Stomach smooth muscle (tissue), 2 donors: ENCODE measurements around the gene HMGCS2.

Experiments
- H3K27ac ChIP-seq: one replicate; pipeline ENCODE4 v1.7.0; 2013; ENCODE audit warnings: mild to moderate bottlenecking, low read length, inconsistent platforms
- H3K27me3 ChIP-seq, 2 donors: one replicate each; pipeline ENCODE4 v1.7.0; 2013; ENCODE audit warnings: low read length in 2 of 2; ENCODE audit not compliant: insufficient read depth in 2 of 2, control insufficient read depth in 1 of 2
- H3K36me3 ChIP-seq, 2 donors: one replicate each; pipeline ENCODE4 v1.7.0; 2013; ENCODE audit warnings: low read length in 2 of 2; ENCODE audit not compliant: control insufficient read depth in 2 of 2, insufficient read depth in 2 of 2
- H3K4me1 ChIP-seq: one replicate; pipeline ENCODE4 v1.7.0; 2013; ENCODE audit warnings: low read length; ENCODE audit not compliant: control insufficient read depth, insufficient read depth
- H3K4me3 ChIP-seq, 2 donors: one replicate each; pipeline ENCODE4 v1.7.0; 2013; ENCODE audit warnings: low read length in 2 of 2
- H3K9ac ChIP-seq, 2 donors: one replicate each; pipeline ENCODE4 v1.7.0; 2013; ENCODE audit warnings: low read length in 2 of 2, mild to moderate bottlenecking in 1 of 2
- H3K9me3 ChIP-seq, 2 donors: one replicate each; pipeline ENCODE4 v1.7.0; 2013; ENCODE audit warnings: low read length in 2 of 2; ENCODE audit not compliant: control insufficient read depth in 2 of 2
- donor health status: healthy.
- donor health status: Pancreatic carcinoma.

The HMGCS2 gene

GRCh38 chr1:119731060-119731459 is 37.6 kb downstream of the HMGCS2 start:
- no peak overlapping the region for H3K9ac ChIP-seq
- H3K27me3 ChIP-seq = no peaks in the 10 kb centered on the region
- no peak overlapping the region for H3K4me3 ChIP-seq
- H3K27ac ChIP-seq = no peak overlapping the region
- H3K36me3 ChIP-seq = peaks cover 25 to 27% of the 10 kb centered on the region in 2 donors
- no peaks in the 10 kb centered on the region for H3K9me3 ChIP-seq
- peaks cover 3% of the 10 kb centered on the region for H3K4me1 ChIP-seq

- Histone ChIP-seq H3K4me3 (no peak overlapping the region), H3K9me3 (no peaks in the 10 kb centered on the region), H3K36me3 (peaks cover 18 to 27% of the 10 kb centered on the region in 2 donors), H3K27ac (no peak overlapping the region), H3K27me3 (no peaks in the 10 kb centered on the region), H3K4me1 (no peaks in the 10 kb centered on the region), H3K9ac (no peak overlapping the region)
These were observed 39.7 kb downstream of the HMGCS2 start for GRCh38 chr1:119729044-119729443.

- no peaks in the 10 kb centered on the region for H3K27me3 ChIP-seq
- H3K36me3 ChIP-seq = peaks cover 24 to 35% of the 10 kb centered on the region in 2 donors
- no peaks in the 10 kb centered on the region for H3K9me3 ChIP-seq
- no peak overlapping the region for H3K9ac ChIP-seq
- H3K27ac ChIP-seq = no peak overlapping the region
- no peaks in the 10 kb centered on the region for H3K4me1 ChIP-seq
- H3K4me3 ChIP-seq = no peak overlapping the region
These were observed 40.7 kb downstream of the HMGCS2 start for GRCh38 chr1:119727991-119728390.

DNA sequence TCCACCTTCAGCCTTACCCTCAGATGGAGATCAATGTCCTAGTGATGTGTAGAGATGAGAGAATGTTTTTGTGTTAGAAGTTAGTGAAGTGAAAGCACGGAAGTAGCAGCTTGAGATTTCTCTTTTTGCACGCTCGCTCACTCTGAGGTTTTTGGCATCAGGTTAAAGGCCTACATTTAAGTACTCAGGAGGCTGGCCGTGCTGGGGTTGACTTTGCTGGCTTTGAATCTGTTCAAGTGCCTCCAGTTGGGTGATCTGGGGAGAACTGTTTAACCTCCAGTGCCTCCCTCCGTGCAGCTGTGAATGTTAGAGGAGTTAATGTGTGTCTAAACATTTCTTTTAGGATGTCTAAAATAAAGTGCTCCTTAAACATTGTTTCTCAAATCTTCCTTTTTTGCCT is 43.1 kb downstream of the HMGCS2 start:
- H3K9ac ChIP-seq = no peak overlapping the region

DNA sequence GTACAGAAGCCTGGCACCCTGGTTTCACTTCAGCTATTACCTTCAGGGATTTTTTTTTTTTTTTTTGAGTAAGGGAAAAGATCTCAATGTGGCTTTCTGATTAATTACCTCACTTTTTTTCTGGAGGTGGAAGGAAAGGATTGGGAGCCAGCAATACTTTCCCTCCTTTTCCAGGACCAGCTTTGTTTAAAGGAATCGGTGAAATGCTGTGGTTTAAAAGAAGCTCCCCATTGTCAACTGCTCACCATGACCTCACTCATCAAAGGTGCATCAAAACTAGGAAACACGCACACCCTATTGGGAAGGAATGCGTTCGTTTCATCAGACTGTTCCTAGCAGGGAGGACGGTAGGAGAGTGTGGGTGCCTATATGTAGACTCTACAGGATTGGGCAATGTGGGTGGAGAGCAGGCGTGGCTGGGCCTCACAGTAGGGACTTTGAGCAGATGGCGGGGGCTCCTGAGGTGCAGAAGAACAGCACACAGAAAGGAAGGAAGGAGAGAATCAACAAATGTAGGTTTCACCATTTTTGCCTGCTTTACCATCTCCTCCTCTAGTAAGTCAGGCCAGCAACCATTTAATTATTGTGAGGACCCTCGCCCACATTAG is 44.0 kb downstream of the HMGCS2 start:
- Histone ChIP-seq H3K9ac (no peak overlapping the region), H3K36me3 (peaks cover 26 to 38% of the 10 kb centered on the region in 2 donors), H3K4me1 (no peaks in the 10 kb centered on the region), H3K4me3 (no peak overlapping the region), H3K9me3 (no peaks in the 10 kb centered on the region), H3K27me3 (no peaks in the 10 kb centered on the region), H3K27ac (no peak overlapping the region)

More for the DNA sequence above, 43.1 kb downstream of the HMGCS2 start:
- Histone ChIP-seq H3K4me1 (no peaks in the 10 kb centered on the region), H3K36me3 (peaks cover 30 to 47% of the 10 kb centered on the region in 2 donors), H3K27ac (no peak overlapping the region), H3K4me3 (no peak overlapping the region), H3K9me3 (no peaks in the 10 kb centered on the region), H3K27me3 (no peaks in the 10 kb centered on the region)

- Histone ChIP-seq H3K4me1 (no peaks in the 10 kb centered on the region), H3K9me3 (no peaks in the 10 kb centered on the region), H3K36me3 (peaks cover 20 to 26% of the 10 kb centered on the region in 2 donors), H3K27ac (no peak overlapping the region), H3K9ac (no peak overlapping the region), H3K4me3 (no peak overlapping the region), H3K27me3 (no peaks in the 10 kb centered on the region)
These were observed 46.8 kb downstream of the HMGCS2 start for GRCh38 chr1:119721896-119722295.

DNA sequence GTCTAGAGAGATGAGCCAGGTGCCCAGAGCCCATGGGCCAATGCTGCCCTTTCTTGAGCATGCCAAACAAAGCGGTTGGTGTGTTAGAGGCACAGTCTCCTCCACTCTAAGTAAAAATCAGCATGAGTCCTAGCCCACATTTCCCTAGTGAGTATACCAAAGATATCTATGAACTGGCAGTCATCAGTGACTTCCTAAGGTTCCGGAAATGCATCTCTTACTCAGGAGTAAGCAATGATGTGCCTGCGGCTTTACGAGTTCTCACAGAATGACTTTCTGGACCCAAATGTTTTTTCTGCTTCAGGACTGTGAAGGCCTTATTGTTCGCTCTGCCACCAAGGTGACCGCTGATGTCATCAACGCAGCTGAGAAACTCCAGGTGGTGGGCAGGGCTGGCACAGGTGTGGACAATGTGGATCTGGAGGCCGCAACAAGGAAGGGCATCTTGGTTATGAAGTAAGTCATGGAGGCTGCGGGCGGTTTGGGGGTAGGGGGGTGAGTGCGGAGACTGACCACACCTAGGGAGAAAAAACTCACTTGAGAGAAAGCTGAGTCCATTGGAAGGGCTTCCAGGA is 47.8 kb downstream of the HMGCS2 start:
- no peaks in the 10 kb centered on the region for H3K9me3 ChIP-seq
- no peak overlapping the region for H3K4me3 ChIP-seq
- no peaks in the 10 kb centered on the region for H3K4me1 ChIP-seq
- peaks cover 20 to 26% of the 10 kb centered on the region in 2 donors for H3K36me3 ChIP-seq
- no peaks in the 10 kb centered on the region for H3K27me3 ChIP-seq
- H3K9ac ChIP-seq = no peak overlapping the region
- H3K27ac ChIP-seq = no peak overlapping the region

DNA sequence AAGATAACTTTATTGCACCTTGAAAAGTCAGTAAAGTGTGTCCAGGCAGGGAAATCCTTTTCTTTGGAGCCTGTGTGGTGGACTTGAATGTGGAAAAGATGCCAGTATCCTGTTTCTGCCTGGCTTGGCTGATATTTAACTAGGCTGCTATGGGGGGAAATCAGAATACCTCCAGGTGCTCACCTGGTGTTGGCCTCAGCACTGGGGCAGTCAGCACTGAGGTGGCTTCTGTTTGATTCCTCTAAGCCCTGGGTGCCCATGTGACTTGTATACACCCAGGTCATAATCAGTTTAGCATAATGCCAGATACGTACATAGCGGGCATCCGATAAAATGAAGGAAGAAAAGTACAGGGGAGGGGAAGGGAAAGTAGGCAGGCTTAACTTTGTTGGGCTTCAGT is 49.7 kb downstream of the HMGCS2 start:
- Histone ChIP-seq H3K36me3 (peaks cover 15 to 21% of the 10 kb centered on the region in 2 donors), H3K9me3 (no peaks in the 10 kb centered on the region), H3K4me1 (peaks cover 8% of the 10 kb centered on the region), H3K27me3 (no peaks in the 10 kb centered on the region), H3K27ac (no peak overlapping the region), H3K4me3 (no peak overlapping the region), H3K9ac (no peak overlapping the region)

DNA sequence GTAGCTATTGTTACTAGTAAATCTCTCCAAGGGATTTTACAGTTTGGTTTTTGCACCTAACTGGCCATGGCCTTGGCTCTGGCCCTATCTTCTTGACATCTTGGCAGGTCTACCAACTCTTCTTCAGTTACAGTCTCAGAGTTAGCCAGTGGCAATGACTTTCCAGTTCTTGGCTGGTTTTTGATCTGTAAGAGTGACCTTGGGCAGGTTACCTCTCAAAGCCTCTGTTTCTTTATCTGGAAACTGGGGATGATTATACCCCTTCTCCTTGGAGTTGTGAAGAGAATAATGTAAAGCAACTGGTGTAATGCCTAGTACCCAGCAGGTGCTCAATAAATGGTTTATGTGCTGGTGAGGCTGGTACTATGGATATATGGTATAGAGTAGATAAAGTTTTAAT is 50.3 kb downstream of the HMGCS2 start:
- H3K4me1 ChIP-seq = peaks cover 12% of the 10 kb centered on the region
- no peak overlapping the region for H3K27ac ChIP-seq
- H3K27me3 ChIP-seq = no peaks in the 10 kb centered on the region
- H3K36me3 ChIP-seq = peaks cover 11 to 16% of the 10 kb centered on the region in 2 donors
- H3K9me3 ChIP-seq = no peaks in the 10 kb centered on the region
- H3K9ac ChIP-seq = no peak overlapping the region
- no peak overlapping the region for H3K4me3 ChIP-seq

DNA sequence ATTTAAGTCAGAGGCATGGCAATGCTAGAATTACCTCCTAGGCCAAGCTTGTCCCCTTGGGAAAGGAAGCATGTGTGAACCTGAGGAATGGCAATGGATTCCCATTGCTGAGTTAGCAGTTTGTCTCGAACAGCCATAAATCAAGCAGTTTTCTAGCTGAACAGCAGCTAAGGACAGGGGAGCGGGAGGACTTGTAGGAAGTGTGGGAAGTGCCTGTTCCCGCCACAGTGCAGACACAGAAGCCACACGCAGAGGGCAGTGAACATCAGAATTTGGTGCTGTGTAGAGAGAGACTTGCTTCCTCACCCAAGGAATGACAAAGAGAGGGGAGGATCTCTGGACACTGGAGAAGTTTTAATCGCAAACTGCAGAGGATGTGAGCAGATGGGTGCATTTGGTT is 53.2 kb downstream of the HMGCS2 start:
- Histone ChIP-seq H3K4me3 (no peak overlapping the region), H3K9me3 (no peaks in the 10 kb centered on the region), H3K36me3 (no peaks in the 10 kb centered on the region), H3K27ac (no peak overlapping the region), H3K27me3 (no peaks in the 10 kb centered on the region), H3K9ac (no peak overlapping the region), H3K4me1 (peaks cover 27% of the 10 kb centered on the region)

DNA sequence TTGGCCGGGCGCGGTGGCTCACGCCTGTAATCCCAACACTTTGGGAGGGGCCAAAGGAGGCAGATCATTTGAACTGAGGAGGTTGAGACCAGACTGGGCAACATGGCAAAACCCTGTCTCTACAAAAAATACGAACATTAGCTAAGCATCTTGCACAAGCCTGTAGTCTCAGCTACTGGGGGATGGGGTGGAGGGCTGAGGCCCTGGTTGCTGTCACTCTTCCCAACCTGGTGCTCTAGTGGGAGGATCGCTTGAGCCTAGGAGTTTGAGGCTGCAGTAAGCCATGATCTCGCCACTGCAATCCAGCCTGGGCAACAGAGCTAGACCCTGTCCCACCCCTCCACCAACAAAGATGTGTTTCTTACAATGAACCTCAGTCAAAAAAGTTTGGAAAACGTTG is 54.1 kb downstream of the HMGCS2 start:
- Histone ChIP-seq H3K9me3 (no peaks in the 10 kb centered on the region), H3K36me3 (no peaks in the 10 kb centered on the region), H3K27me3 (no peaks in the 10 kb centered on the region), H3K4me3 (peak overlapping the region in 1 of 2 donors; percentile 92), H3K9ac (no peak overlapping the region), H3K27ac (no peak overlapping the region), H3K4me1 (peaks cover 27% of the 10 kb centered on the region)
